GM12891 (cell line): ENCODE measurements around the gene MAP1B.

ENCODE experiments used
- PAX5 ChIP-seq: IDR thresholded peaks from 2 replicates; pipeline ENCODE4 v1.6.1; 2011; ENCODE audit warnings: low read length, moderate library complexity, mild to moderate bottlenecking; ENCODE audit not compliant: insufficient read depth, severe bottlenecking
- POLR2A ChIP-seq: IDR thresholded peaks from 2 replicates; pipeline ENCODE4 v1.6.1; 2011; ENCODE audit warnings: low read depth, low read length, control low read depth
- POLR2AphosphoS5 ChIP-seq: IDR thresholded peaks from 2 replicates; pipeline ENCODE4 v1.6.1; 2011; ENCODE audit warnings: low read depth, low read length, control low read depth
- POU2F2 ChIP-seq: IDR thresholded peaks from 2 replicates; pipeline ENCODE4 v1.6.1; 2011; ENCODE audit warnings: low read depth, mild to moderate bottlenecking, control low read depth, low read length, moderate library complexity
- SPI1 ChIP-seq: IDR thresholded peaks from 2 replicates; pipeline ENCODE4 v1.6.1; 2011; ENCODE audit warnings: low read depth, low read length, control low read depth
- TAF1 ChIP-seq: IDR thresholded peaks from 2 replicates; pipeline ENCODE4 v1.6.1; 2011; ENCODE audit warnings: low read depth, low read length, control low read depth

GRCh38 chr5:72166070-72166979 is 59.0 kb downstream of the MAP1B start:
- no peak for TF ChIP-seq TAF1
- no peak for TF ChIP-seq POLR2A
- no peak for TF ChIP-seq POLR2AphosphoS5
- no peak for TF ChIP-seq POU2F2
- TF ChIP-seq PAX5, result no peak
- TF ChIP-seq SPI1, result no peak
